NCI-H2196 (cell line): ENCODE data around the gene ATP6V1G3.
"Not testable (repeated sequence)": the region's sequence is repeated elsewhere in the genome, so short reads cannot be mapped to it uniquely, and the experiment has no call there.

Experiments
- DNase-seq: peaks from one replicate; lab custom pipeline; 2025; ENCODE audit not compliant: unreplicated experiment; lab: John Stamatoyannopoulos, UW

The ATP6V1G3 gene, protein sequence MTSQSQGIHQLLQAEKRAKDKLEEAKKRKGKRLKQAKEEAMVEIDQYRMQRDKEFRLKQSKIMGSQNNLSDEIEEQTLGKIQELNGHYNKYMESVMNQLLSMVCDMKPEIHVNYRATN

DNA sequence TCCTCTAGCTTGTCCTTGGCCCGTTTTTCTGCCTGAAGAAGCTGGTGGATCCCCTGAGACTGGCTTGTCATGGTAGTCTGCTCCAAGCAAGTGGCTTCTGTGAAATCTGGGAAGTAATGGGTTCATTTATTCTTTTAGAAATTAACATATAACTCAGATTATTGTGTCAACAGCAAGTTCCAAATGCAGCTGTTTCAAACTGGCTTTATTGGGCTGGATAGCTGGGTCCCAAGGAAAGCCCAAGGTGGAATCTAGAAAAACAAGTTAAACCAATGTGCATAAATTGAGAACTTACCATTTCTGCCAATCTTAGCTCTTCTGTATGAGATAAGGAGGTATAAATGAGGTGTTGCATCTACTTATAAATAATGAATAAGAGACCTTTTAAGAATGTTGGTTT is at the start of gene ATP6V1G3:
Gene ATP6V1G3, minus strand, starts transcription at position 101 of the 400 bp plus-strand sequence. Its CDS starts 30 bp downstream, at position 71.
- no peak for DNase-seq

DNA sequence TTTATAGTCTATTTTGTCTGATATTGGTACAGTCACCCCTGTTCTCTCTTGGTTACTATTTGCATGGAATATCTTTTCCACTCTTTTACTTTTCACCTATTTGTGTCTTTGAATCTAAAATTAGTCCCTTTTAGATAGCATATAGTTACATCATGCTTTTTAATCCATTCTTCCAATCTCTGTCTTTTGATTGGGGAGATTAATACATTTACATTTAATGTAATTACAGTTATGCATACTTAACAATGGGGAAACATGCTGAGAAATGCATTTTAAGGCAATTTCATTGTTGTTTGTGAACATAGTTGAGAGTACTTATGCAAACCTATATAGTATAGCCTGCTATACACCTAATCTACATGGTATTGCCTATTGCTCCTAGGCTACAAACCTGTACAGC is 48.4 kb upstream of the ATP6V1G3 start:
- DNase-seq = no peak

DNA sequence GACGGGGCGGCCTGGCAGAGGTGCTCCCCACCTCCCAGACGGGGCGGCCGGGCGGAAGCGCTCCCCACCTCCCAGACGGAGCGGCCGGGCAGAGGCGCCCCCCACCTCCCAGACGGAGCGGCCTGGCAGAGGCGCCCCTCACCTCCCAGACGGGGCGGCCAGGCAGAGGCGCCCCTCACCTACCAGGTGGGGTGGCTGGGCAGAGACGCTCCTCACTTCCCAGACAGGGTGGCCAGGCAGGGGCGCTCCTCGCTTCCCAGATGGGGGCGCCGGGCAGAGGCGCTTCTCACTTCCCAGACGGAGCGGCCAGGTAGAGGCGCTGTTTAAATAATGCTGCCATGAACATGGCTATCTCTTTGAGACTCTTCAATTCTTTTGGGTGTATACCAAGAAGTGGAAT is 43.7 kb upstream of the ATP6V1G3 start:
- DNase-seq = no peak

DNA sequence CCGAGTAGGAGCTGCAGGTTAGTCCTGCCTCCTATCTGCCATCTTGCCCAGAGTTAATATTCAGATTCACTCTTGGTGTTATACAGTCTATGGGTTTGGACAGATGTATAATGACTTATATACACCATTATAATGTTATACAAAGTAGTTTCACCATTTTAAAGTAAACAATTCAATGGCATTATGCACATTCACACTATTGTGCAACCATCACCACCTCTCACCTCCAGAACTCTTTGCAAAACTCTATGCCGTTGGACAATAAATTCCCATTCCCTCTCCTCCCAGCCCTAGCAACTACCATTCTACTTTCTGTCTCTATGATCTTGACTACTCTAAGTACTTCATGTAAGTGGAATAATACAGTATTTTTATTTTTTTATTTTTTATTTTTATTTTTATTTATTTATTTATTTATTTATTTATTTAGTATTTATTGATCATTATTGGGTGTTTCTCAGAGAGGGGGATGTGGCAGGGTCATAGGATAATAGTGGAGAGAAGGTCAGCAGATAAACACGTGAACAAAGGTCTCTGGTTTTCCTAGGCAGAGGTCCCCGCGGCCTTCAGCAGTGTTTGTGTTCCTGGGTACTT is 42.8 kb upstream of the ATP6V1G3 start:
- not testable (repeated sequence) for DNase-seq

DNA sequence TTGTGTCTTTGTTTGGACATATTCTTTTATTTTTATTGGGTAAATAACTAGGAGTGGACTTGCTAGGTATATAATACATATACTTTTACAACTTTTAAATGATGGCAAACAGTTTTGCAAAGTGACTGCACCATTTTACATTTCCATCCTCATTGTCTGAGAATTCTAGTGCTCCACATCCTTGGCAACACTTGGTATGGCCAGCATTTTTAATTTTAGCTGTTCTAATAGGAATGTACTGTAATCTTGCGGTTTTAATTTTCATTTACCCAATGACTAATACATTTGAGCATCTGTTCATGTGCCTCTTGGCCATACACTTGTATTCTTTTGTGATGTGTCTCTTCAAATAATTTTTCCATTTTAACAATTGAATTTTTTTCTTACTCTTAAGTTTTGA is 37.0 kb upstream of the ATP6V1G3 start:
- no peak for DNase-seq

DNA sequence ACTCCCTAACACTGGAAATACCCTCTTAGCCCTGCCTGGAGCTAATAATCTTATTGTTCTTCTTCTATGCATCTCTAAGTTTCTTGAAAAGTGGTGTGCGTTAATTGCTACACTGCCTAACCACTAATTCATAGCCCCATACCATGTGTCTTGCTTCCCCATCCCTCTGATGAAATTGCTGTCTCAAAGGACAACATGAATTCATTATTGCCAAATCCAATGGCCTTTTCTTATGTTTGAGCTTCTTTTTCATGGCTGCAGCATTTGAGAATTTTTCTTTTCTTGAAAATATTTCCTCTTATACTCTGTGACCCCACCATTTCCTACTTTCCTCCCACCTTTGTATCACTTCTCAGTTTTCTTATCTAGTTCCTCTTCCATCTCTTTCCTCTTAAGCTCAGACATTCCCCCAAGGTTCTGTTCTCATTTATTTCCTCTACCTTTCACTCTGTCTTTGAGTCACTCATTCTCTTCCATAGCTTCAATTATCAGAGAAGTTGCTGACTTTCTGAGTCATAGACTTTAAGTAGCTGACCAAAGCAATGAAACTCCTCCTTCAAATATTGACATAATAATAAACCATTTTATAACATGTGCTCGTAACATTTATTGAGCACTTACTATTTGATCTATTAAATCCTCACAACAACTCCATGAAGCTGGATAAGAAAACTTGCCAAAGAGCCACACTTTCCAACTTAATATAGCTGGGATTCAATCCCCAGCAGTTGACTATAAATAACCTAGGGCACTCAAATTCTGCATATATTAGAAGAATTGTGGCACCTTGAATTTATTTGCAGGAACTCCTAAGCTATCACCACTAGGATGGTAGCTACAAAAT is 35.5 kb upstream of the ATP6V1G3 start:
- DNase-seq = no peak

DNA sequence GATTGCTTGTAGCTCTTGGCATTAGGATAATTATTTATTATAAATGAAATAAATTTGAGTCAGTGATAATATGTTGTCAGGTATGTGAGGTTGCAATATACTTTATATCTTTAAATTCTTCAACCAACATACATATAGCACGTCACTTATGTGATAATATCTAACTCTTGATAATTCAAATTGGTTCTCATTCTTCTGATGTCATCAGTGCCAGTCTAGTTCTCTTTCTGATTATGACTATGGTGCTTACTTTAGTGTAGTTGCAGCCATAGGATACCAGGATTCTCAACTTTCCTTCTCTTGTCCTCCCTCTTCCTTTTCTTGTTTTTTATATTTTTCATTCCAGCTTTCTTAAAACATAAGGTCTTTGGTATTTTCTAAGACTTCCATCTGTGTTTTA is 34.8 kb upstream of the ATP6V1G3 start:
- no peak for DNase-seq

DNA sequence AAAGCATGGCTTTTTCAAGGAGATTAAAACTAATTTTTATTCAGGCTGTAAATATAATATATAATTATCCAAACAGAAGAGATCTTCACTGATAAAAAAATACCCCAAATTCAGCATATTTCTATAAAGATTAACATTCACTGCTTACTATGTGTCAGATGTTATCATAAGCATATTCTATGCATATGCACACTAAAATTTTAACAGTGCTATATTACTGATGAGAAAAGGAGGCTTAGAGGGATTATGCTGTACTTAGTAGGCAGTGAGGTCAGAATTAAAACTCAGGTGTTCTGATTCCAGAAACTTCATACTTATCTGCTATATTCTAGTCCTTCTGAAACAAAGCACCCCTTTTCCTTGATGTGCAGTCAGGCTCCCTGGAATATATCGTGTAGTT is 33.8 kb upstream of the ATP6V1G3 start:
- no peak for DNase-seq

DNA sequence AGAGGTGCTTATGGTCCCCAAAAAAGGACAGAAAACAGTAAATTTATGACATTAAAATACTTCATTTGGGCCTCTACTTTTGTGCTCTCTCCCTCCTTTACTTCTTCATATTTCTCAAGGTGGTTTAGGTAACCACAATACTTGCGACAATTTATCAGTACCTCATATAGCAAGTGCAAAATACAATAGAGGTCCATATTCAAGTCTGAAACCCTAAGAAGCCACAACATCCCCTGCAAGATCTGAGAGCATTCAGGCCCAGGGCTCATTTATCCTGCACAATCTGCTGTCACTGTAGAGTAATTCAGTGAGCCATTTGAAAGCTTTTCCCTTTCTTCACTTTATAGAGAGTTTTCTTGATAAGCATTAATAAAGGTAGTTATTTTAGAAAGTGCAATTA is 24.2 kb upstream of the ATP6V1G3 start:
- no peak for DNase-seq

DNA sequence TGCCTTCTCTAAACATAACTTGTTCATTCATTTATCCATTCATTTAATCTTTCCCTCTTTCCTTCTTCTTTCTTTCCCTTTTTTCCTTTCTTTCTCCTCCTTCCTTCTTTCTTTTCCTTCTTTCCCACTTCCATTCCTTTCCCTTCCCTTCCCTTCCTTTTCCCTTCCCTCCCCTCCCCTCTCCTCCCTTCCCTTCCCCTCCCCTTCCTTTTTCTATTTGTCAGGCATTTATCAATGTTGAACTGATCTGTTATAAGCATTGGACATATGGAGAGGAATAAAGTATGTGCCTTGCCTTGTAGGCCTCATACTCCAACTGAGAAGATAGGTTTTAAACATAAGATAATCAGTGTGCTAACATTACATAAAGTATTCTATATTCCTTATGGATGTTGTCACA is 23.7 kb upstream of the ATP6V1G3 start:
- no peak for DNase-seq

DNA sequence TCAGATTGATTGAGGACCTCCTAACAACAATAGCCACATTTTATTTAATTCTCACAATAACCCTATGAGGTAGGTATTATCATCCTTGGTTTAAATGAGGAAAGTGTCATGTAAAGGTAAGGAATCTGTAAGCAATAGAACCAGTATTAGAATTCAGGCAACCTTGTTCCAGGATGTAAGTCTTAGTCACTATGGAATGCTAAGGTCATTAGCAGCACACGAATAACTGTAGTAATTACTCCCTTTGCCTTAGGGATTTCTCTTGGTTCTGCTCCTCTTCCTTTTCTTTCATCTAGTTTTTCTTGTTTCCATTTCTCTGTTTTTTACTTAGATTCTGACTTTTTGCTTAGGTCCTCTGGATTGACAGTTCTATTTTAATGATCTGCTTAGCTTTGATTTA is 23.1 kb upstream of the ATP6V1G3 start:
- no peak for DNase-seq

DNA sequence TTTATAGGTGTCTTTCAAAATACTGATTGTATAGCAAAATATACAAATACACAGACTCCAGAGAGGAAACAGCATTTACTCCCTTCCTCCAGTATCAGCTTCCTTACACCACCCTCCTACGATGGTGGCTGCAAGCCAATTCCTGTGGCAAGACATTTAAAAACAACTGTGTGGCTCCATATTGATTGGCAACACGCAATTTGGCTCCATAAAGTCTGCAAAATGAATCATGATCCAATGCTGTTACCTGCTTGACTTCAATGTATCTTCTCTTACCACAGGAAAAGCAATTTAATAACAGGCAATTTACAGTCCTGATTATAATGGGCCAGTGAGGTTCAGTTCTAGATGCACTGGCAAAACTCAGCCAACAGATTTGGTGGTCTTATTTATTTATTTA is 19.7 kb upstream of the ATP6V1G3 start:
- DNase-seq = no peak

DNA sequence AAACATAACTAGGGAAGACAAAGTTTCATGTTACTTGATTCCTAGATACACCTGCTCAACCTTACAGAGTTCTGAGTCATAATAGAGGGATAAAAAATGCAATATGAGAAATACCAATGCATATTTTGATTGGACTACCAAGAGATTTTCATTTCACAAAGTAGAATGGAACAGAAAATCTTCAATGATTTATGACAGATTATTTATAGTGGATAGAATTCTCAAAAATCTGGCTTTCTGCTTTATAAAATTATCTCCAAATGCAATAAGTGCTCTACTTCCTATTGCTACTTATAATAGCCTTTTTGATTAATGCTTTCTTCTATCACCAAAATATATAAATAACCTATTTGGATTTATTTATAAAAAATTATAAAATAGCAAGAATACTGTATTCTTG is 18.9 kb upstream of the ATP6V1G3 start:
- no peak for DNase-seq

DNA sequence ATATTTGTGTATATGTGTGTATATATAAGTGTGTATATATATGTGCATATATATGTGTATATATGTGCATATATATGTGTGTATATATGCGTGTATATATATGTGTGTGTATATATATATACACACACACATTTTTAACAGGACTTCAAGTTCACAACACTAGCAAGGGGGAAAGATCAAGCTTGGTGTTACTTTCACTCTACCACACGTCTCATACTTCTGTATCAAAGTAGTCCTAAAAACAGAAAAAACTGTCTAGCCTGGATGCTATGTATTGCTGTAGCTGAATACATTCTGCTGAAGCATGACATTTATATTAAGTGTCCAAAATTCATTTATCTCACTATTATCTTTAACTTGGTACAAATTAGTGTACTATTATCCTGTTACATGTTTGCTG is 17.9 kb upstream of the ATP6V1G3 start:
- DNase-seq = no peak

DNA sequence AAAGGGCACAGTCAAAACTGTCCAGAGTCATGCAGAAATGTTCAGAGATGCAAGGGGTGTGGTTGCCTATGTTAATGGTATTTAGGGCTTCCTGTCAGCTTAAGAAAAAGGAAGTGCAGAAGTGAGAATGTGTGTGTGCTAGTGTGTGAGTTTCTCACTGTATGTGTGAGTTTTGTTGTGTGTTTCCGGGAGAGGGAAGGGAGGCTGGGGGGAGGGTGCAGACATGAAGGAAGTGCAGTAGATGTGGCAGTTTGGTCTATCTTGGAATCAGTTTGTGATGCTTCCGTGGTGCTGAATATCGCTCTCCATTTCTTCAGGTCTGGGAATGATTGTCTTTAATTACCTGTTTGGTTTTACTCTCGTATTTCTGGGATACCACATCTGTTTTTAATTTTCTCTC is 16.5 kb upstream of the ATP6V1G3 start:
- no peak for DNase-seq

DNA sequence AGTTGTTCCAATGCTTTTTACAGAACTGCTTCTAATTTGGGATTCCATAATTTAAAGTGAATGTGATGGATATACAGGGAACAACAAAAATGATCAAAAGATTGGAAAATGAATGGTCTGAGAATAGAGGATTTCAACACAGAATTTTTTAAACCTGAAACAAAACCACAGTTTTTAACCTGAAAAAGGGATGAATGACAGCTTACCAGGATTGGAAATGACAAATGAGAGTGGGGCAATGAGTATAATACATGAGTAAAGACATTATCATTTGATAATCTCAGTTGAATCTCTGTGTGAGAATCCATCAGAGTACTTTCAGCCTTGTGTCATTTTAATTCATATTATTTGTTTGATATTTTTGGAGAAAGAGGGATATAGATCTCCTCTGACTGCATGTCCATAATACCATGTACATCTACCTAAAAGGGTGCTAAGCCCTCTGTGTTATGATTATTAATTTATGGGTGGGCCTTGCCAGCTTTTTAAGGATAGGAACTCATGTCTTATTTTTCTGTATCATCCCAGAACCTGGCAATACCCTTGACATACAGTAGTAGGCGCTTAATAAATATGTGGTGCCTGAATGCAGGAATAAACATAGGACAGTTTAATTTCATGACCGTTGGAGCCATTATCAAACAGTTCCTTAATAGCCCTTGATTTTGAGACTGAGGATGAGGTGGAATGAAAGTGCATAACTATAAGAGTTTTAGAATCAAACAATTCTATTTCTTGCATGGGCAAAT is 12.4 kb upstream of the ATP6V1G3 start:
- DNase-seq = no peak

DNA sequence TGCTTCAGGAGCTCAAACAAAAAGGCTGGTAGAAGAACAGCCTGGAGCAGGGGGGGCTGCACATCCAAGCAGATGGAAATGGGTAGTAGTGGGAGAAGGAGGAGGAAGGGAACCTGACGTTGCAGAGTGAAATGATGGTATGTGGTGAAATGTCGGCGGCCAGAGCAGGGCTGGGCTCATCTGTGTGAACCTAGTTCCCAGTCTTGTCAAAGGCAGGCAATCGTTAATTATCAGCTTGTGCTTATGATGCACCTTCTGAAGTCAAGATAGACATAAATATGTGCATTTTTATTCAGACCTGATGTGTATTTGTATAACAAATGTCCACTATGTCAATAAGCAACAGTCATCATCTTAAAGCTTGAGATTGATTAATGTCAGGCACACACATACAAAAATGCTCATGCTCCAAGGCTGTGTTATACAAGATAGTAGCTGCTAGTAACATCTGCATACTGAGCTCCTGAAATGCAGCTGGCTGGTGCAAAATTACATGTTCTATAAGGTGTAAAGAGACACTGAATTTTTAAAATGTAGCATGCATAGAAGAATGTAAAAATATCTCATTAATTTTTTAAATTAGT is 10.6 kb upstream of the ATP6V1G3 start:
- no peak for DNase-seq

DNA sequence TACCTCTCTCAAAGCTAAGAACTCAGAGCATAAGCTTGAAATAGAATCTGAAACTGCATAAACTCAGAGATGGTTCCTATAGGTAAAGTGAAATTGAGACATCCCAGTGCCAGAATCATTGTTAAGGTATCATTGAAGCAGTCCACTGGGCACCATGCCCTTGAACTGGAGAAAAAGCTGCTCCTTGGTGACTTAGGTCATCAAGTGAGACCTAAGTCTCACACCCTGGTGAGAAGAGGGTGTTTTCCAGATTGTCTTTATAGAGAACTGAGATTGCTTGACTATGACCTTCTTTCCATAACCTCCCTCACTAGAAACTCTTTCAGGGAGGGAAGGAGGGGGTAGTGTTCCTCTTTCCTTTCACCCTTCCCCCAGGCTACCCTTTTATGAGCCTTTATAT is 9.4 kb upstream of the ATP6V1G3 start:
- no peak for DNase-seq

DNA sequence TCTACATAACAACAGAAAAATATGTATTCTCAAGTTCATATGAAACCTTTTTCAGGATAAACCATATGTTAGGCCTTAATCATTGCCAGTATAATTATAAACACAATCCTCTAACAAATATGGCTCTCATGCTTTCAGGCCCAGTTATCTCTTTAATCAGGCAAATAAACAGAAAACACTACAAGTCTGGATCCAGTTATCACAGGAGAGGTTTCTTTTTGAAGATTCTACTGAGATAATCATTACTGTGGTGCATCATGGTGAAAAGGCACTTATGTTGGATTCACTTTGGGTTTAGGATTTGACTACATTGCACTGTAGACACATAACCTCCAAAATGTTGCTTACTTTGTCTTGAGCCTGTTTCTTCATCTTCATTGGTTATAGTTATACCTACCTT is 8.4 kb upstream of the ATP6V1G3 start:
- DNase-seq = no peak

DNA sequence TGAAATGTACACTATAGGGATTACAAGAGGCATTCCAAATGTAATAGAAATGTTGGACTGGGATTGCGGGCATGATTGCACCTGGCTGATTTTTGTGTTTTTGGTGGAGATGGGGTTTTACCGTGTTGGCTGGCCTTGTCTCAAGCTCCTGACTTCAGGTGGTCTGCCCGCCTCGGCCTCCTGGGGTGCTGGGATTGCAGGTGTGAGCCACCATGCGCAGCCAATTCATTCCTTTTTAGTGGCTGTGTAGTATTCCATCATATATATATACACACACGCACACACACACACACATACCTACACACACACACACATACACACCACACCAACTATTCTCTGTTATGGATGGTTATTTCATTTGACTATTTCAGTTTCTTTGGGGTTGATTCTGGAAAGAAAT is 4.7 kb upstream of the ATP6V1G3 start:
- DNase-seq = no peak

DNA sequence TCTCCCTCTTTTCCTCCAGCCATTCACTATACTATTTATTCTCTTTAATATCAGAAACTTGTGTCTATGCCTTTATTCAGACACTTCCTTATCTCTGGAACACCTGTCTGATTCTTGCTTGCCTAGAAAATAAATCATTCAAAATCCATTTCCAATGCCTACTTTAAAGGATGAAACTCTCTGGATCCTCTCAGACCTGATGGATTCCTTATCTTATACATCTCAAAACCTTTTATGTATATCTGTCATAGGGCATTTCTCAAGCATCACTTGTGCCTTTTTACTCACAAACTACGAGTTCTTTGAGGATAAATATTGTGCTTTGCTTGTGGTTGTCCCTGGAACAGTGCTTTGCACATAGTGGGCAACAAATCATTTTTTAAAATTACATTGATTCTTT is 3.8 kb upstream of the ATP6V1G3 start:
- DNase-seq = no peak
